GM23248 (cell line): ENCODE measurements around the gene DIDO1. TPM values are rescaled to one million over a fixed set of nuclear protein-coding genes. Genes with fewer than 3 reads are reported as not detected.
"Not testable (repeated sequence)": the region's sequence is repeated elsewhere in the genome, so short reads cannot be mapped to it uniquely, and the experiment has no call there.

Experiments used
- DNase-seq: peaks from one replicate; pipeline ENCODE4 v3.0.0-alpha.2; 2015
- H2AFZ ChIP-seq: fragments of 200-600 bp; sonication (generic); 2 replicates; pipeline ENCODE4 v1.6.1; 2016; ENCODE audit warnings: antibody characterized with exemption
- H3F3A ChIP-seq: fragments of 200-600 bp; sonication (generic); 2 replicates; pipeline ENCODE4 v1.6.1; 2016; ENCODE audit warnings: mild to moderate bottlenecking, antibody characterized with exemption, mixed run types; ENCODE audit not compliant: insufficient read depth
- H3K27ac ChIP-seq: fragments of 200-600 bp; sonication (generic); 2 replicates; pipeline ENCODE4 v1.5.1; 2016; ENCODE audit warnings: mild to moderate bottlenecking
- H3K27me3 ChIP-seq: fragments of 200-600 bp; sonication (generic); replicated peaks from 2 replicates; pipeline ENCODE4 v1.6.1; 2016; ENCODE audit warnings: mild to moderate bottlenecking; ENCODE audit not compliant: insufficient read depth
- H3K36me3 ChIP-seq: fragments of 200-600 bp; sonication (generic); 2 replicates; pipeline ENCODE4 v1.6.1; 2016; ENCODE audit warnings: low read depth, mild to moderate bottlenecking
- H3K4me1 ChIP-seq: fragments of 200-600 bp; sonication (generic); 2 replicates; pipeline ENCODE4 v1.6.1; 2016; ENCODE audit warnings: mild to moderate bottlenecking; ENCODE audit not compliant: insufficient read depth
- H3K4me2 ChIP-seq: fragments of 200-600 bp; sonication (generic); one replicate; pipeline ENCODE4 v1.6.1; 2016; ENCODE audit warnings: mild to moderate bottlenecking; ENCODE audit not compliant: unreplicated experiment
- H3K4me3 ChIP-seq: fragments of 200-600 bp; sonication (generic); 2 replicates; pipeline ENCODE4 v1.5.1; 2016; ENCODE audit warnings: mild to moderate bottlenecking
- H3K79me2 ChIP-seq: fragments of 200-600 bp; sonication (generic); 2 replicates; pipeline ENCODE4 v1.6.1; 2016; ENCODE audit warnings: mild to moderate bottlenecking; ENCODE audit not compliant: insufficient read depth
- H3K9ac ChIP-seq: fragments of 200-600 bp; sonication (generic); 2 replicates; pipeline ENCODE4 v1.6.1; 2016; ENCODE audit warnings: mild to moderate bottlenecking
- H3K9me2 ChIP-seq: fragments of 200-600 bp; sonication (generic); 2 replicates; pipeline ENCODE4 v1.6.1; 2016; ENCODE audit warnings: mixed run types, mild to moderate bottlenecking, moderate library complexity; ENCODE audit not compliant: insufficient read depth
- H3K9me3 ChIP-seq: fragments of 200-600 bp; sonication (generic); one replicate; pipeline ENCODE4 v1.6.1; 2017; ENCODE audit warnings: low read depth
- H4K20me1 ChIP-seq: fragments of 200-600 bp; sonication (generic); 2 replicates; pipeline ENCODE4 v1.6.0; 2016; ENCODE audit not compliant: insufficient read depth
- EZH2 ChIP-seq: fragments of 200-600 bp; sonication (generic); IDR thresholded peaks from 2 replicates; pipeline ENCODE4 v1.6.1; 2018; ENCODE audit warnings: antibody characterized with exemption, mild to moderate bottlenecking; ENCODE audit not compliant: insufficient read depth, poor library complexity, severe bottlenecking
- EZH2phosphoT487 ChIP-seq: fragments of 200-600 bp; sonication (generic); IDR thresholded peaks from 2 replicates; pipeline ENCODE4 v1.6.1; 2018; ENCODE audit warnings: antibody characterized with exemption, moderate library complexity, mild to moderate bottlenecking, low read depth; ENCODE audit not compliant: insufficient read depth
- WGBS, 2 experiments: methylation state at CpG; one replicate each; pipeline ENCODE4 v1.1.6; 2015 to 2017; ENCODE audit warnings: low lambda C conversion rate in 2 of 2, low coverage in 1 of 2; ENCODE audit errors: missing lambda C conversion rate in 2 of 2; 5-methylcytosine and 5-hydroxymethylcytosine counted together
- in situ Hi-C: fragments of 300-500 bp; cut with MboI; formaldehyde crosslinking; loops from 2 replicates; pipeline ENCODE4 v1.15.0; 2020
- polyA plus RNA-seq: library from polyadenylated mRNA; unstranded; fragments of >200 nt; fragmentation: Nextera tagmentation; extraction: Ambion mirVana; gene quantifications from 2 replicates; pipeline ENCODE4 v1.2.1, GENCODE V29; 2016
- total RNA-seq: library from RNA; depleted of rRNA; stranded (reverse); fragments of >200 nt; shearing (Covaris generic); gene quantifications from 2 replicates; pipeline ENCODE4 v1.2.3, GENCODE V29; 2014

The DIDO1 gene
- total and polyA plus RNA-seq, 2 experiments from 2014 or later, result 16.2 to 37.1 TPM

GRCh38 chr20:62876501-62876901 is 49.8 kb downstream of the DIDO1 start:
- Histone ChIP-seq H3F3A (peaks cover 4% of the 10 kb centered on the region; the same call in 1 of the 2 replicates), H3K9me3 (no peaks in the 10 kb centered on the region), H3K79me2 (no peaks in the 10 kb centered on the region), H3K4me3 (no peak overlapping the region), H3K9me2 (no peaks in the 10 kb centered on the region), H3K4me2 (no peak overlapping the region), H4K20me1 (no peaks in the 10 kb centered on the region), H3K27ac (no peak overlapping the region), H3K36me3 (no peaks in the 10 kb centered on the region), H3K9ac (no peak overlapping the region), H2AFZ (no peak overlapping the region), H3K27me3 (no peaks in the 10 kb centered on the region), H3K4me1 (no peaks in the 10 kb centered on the region)
- TF ChIP-seq EZH2phosphoT487 (no peak), EZH2 (no peak)
- no peak for DNase-seq
- in situ Hi-C loops, result no loop called here
- WGBS, 2 experiments, result 70 to 72% methylated on average over 13 of the region's 13 CpGs

- H3K4me3 ChIP-seq, result no peak overlapping the region
- in situ Hi-C loops, result no loop called here
- peak overlapping the region; percentile 87 for H2AFZ ChIP-seq
- 50 to 54% methylated on average over 31 to 34 of the region's 34 CpGs for WGBS, 2 experiments
- H3K9ac ChIP-seq, result peak overlapping the region; percentile 67
- H3K4me1 ChIP-seq, result no peaks in the 10 kb centered on the region
- no peak overlapping the region for H3K4me2 ChIP-seq
- no peaks in the 10 kb centered on the region for H3K9me2 ChIP-seq
- no peaks in the 10 kb centered on the region for H3K27me3 ChIP-seq
- no peaks in the 10 kb centered on the region for H3K9me3 ChIP-seq
- peak overlapping the region; percentile 70 for H3K27ac ChIP-seq
- TF ChIP-seq EZH2 (no peak), EZH2phosphoT487 (no peak)
- H3K36me3 ChIP-seq, result no peaks in the 10 kb centered on the region
- H3K79me2 ChIP-seq, result no peaks in the 10 kb centered on the region
- DNase-seq, result peak; percentile 93
- H3F3A ChIP-seq, result peaks cover 4% of the 10 kb centered on the region; the same call in 1 of the 2 replicates
- no peaks in the 10 kb centered on the region for H4K20me1 ChIP-seq
These were observed 50.6 kb downstream of the DIDO1 start for GRCh38 chr20:62875419-62876361.

- Histone ChIP-seq H3F3A (peaks cover 4% of the 10 kb centered on the region; the same call in 1 of the 2 replicates), H3K79me2 (no peaks in the 10 kb centered on the region), H3K4me2 (no peak overlapping the region), H3K4me3 (no peak overlapping the region), H3K36me3 (no peaks in the 10 kb centered on the region), H2AFZ (no peak overlapping the region), H3K9me3 (no peaks in the 10 kb centered on the region), H3K9ac (no peak overlapping the region), H3K4me1 (no peaks in the 10 kb centered on the region), H4K20me1 (no peaks in the 10 kb centered on the region), H3K27me3 (no peaks in the 10 kb centered on the region), H3K27ac (no peak overlapping the region), H3K9me2 (no peaks in the 10 kb centered on the region)
- TF ChIP-seq EZH2phosphoT487, result no peak
- TF ChIP-seq EZH2, result no peak
- 70 to 78% methylated on average over 7 to 13 of the region's 14 CpGs for WGBS, 2 experiments
- in situ Hi-C loops, result no loop called here
- no peak for DNase-seq
These were observed 51.4 kb downstream of the DIDO1 start for GRCh38 chr20:62874964-62875344.

GRCh38 chr20:62873681-62874031 is 52.6 kb downstream of the DIDO1 start:
- H3K27me3 ChIP-seq, H3K9me3 ChIP-seq, H3K9me2 ChIP-seq, H3K4me1 ChIP-seq, H3K4me3 ChIP-seq, H3K36me3 ChIP-seq, H3F3A ChIP-seq, H3K79me2 ChIP-seq, H4K20me1 ChIP-seq, H3K9ac ChIP-seq, H2AFZ ChIP-seq, H3K27ac ChIP-seq, in situ Hi-C loops, H3K4me2 ChIP-seq: not testable (repeated sequence)
- WGBS, 2 experiments, result 3 to 10% methylated on average over 12 to 15 of the region's 15 CpGs
- peak; percentile 69 for DNase-seq
